ENCODE data around the gene MBNL1.
"Not testable (repeated sequence)": the region's sequence is repeated elsewhere in the genome, so short reads cannot be mapped to it uniquely, and the experiment has no call there.

MBNL1 gene

GRCh38 chr3:152394246-152394645, 125.5 kb downstream of the MBNL1 start:
- Histone ChIP-seq H3K4me1 (ENCODE audit: control insufficient read depth, low read length) (peaks cover 53% of the 10 kb centered on the region), H3K36me3 (ENCODE audit: control insufficient read depth, low read length) (peaks cover 67% of the 10 kb centered on the region), H3K4me2 (ENCODE audit: low read length) (no peak overlapping the region), H3K27ac (ENCODE audit: low read depth, low read length) (peak overlapping the region; percentile 13; the same call in 1 of the 2 replicates), H3K27me3 (ENCODE audit: control insufficient read depth, low read length) (no peaks in the 10 kb centered on the region), H3K9me2 (replicated peaks; ENCODE audit: control insufficient read depth, low read length) (no peaks in the 10 kb centered on the region), H3K4me3 (ENCODE audit: low read length) (no peak overlapping the region), H3K79me2 (ENCODE audit: control insufficient read depth, low read length) (peaks cover 97% of the 10 kb centered on the region), H3K9me3 (ENCODE audit: control insufficient read depth, insufficient read depth, low read length) (no peaks in the 10 kb centered on the region), H4K20me1 (ENCODE audit: control insufficient read depth, insufficient read depth, low read depth, low read length) (peaks cover 13% of the 10 kb centered on the region; the same call in 1 of the 2 replicates), H3F3A (ENCODE audit: control insufficient read depth, insufficient read depth) (peaks cover 3% of the 10 kb centered on the region; the same call in 1 of the 2 replicates)
- TF ChIP-seq EZH2phosphoT487 (IDR thresholded peaks at IDR 0.05; ENCODE audit: borderline replicate concordance, low read length): no peak

DNA sequence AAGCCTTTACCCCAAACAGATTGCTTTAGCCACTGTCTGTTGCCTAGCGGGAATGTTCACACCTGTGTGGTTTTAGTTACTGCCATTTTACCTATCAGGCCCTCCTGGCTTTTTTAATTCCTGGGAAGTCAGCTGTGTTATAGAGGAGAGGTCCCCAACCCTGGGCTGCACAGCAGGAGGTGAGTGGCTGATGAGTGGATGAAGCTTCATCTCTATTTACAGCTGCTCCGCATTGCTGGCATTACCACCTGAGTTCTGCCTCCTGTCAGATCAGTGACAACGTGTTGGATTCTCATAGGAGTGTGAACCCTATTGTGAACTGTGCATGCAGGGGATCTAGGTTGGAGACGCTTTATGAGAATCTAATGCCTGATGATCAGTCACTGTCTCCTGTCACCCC, 127.0 kb downstream of the MBNL1 start:
- no peaks in the 10 kb centered on the region for H3K27me3 ChIP-seq (ENCODE audit: control insufficient read depth, low read length)
- no peaks in the 10 kb centered on the region for H3K9me2 ChIP-seq (replicated peaks; ENCODE audit: control insufficient read depth, low read length)
- H3K79me2 ChIP-seq (ENCODE audit: control insufficient read depth, low read length): peaks cover 98% of the 10 kb centered on the region
- TF ChIP-seq, protein P1, sequence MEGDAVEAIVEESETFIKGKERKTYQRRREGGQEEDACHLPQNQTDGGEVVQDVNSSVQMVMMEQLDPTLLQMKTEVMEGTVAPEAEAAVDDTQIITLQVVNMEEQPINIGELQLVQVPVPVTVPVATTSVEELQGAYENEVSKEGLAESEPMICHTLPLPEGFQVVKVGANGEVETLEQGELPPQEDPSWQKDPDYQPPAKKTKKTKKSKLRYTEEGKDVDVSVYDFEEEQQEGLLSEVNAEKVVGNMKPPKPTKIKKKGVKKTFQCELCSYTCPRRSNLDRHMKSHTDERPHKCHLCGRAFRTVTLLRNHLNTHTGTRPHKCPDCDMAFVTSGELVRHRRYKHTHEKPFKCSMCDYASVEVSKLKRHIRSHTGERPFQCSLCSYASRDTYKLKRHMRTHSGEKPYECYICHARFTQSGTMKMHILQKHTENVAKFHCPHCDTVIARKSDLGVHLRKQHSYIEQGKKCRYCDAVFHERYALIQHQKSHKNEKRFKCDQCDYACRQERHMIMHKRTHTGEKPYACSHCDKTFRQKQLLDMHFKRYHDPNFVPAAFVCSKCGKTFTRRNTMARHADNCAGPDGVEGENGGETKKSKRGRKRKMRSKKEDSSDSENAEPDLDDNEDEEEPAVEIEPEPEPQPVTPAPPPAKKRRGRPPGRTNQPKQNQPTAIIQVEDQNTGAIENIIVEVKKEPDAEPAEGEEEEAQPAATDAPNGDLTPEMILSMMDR (IDR thresholded peaks at IDR 0.05; ENCODE audit: low read depth, low read length, poor library complexity, severe bottlenecking): no peak
- TF ChIP-seq EZH2phosphoT487 (IDR thresholded peaks at IDR 0.05; ENCODE audit: borderline replicate concordance, low read length): no peak
- H4K20me1 ChIP-seq (ENCODE audit: control insufficient read depth, insufficient read depth, low read depth, low read length): peaks cover 13% of the 10 kb centered on the region; the same call in 1 of the 2 replicates
- H3K9me3 ChIP-seq (ENCODE audit: control insufficient read depth, insufficient read depth, low read length): no peaks in the 10 kb centered on the region
- H3K4me3 ChIP-seq (ENCODE audit: low read length): no peak overlapping the region
- H3K36me3 ChIP-seq (ENCODE audit: control insufficient read depth, low read length): peaks cover 72% of the 10 kb centered on the region
- peaks cover 3% of the 10 kb centered on the region; the same call in 1 of the 2 replicates for H3F3A ChIP-seq (ENCODE audit: control insufficient read depth, insufficient read depth)
- no peak overlapping the region for H3K27ac ChIP-seq (ENCODE audit: low read depth, low read length)
- H3K4me1 ChIP-seq (ENCODE audit: control insufficient read depth, low read length): peaks cover 54% of the 10 kb centered on the region
- H3K4me2 ChIP-seq (ENCODE audit: low read length): no peak overlapping the region

DNA sequence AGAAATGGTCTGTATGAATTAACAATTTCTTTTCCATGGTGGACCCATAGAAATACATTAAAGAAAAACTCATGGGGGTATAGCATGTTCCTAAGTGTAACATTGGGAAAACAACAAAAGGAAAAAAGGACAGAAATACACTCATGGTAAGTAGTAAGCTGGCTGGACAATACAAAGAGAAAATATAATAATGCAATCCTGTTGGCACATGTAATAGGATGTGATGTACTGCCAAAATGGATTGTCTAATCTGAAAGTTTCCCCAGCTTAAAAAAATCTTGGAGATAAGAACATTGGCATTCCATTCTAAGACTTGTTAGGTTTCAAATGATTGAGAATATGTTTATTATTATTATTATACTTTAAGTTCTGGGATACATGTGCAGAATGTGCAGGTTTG, 128.1 kb downstream of the MBNL1 start:
- Histone ChIP-seq H3K79me2 (ENCODE audit: control insufficient read depth, low read length) (peaks cover 98% of the 10 kb centered on the region), H3K27ac (ENCODE audit: low read depth, low read length) (no peak overlapping the region), H3K4me3 (ENCODE audit: low read length) (no peak overlapping the region), H3K9me3 (ENCODE audit: control insufficient read depth, insufficient read depth, low read length) (no peaks in the 10 kb centered on the region), H3K27me3 (ENCODE audit: control insufficient read depth, low read length) (no peaks in the 10 kb centered on the region), H3F3A (ENCODE audit: control insufficient read depth, insufficient read depth) (peaks cover 3% of the 10 kb centered on the region; the same call in 1 of the 2 replicates), H3K4me1 (ENCODE audit: control insufficient read depth, low read length) (peaks cover 51% of the 10 kb centered on the region), H4K20me1 (ENCODE audit: control insufficient read depth, insufficient read depth, low read depth, low read length) (peaks cover 13% of the 10 kb centered on the region; the same call in 1 of the 2 replicates), H3K9me2 (replicated peaks; ENCODE audit: control insufficient read depth, low read length) (no peaks in the 10 kb centered on the region), H3K4me2 (ENCODE audit: low read length) (no peak overlapping the region), H3K36me3 (ENCODE audit: control insufficient read depth, low read length) (peaks cover 64% of the 10 kb centered on the region)
- no peak for TF ChIP-seq EZH2phosphoT487 (IDR thresholded peaks at IDR 0.05; ENCODE audit: borderline replicate concordance, low read length)
- TF ChIP-seq, protein P1 (IDR thresholded peaks at IDR 0.05; ENCODE audit: low read depth, low read length, poor library complexity, severe bottlenecking): no peak

DNA sequence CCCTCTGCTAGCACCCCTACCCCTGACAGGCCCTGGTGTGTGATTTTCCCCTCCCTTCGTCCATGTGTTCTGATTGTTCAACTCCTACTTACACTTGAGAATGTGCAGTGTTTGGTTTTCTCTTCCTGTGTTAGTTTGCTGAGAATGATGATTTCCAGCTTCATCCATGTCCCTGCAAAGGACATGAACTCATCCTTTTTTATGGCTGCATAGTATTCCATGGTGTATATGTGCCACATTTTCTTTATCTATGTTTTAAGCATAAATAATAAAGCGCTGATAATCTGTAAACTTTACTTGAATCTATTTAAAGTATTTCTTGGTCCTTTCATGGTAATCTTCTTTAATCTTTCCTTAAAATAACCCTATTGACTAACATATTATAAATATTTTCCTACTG, 128.6 kb downstream of the MBNL1 start:
- H3K79me2 ChIP-seq (ENCODE audit: control insufficient read depth, low read length): peaks cover 98% of the 10 kb centered on the region
- H3K4me1 ChIP-seq (ENCODE audit: control insufficient read depth, low read length): peaks cover 54% of the 10 kb centered on the region
- not testable (repeated sequence) for H3K9me3 ChIP-seq (ENCODE audit: control insufficient read depth, insufficient read depth, low read length); H3K27ac ChIP-seq (ENCODE audit: low read depth, low read length); H3K27me3 ChIP-seq (ENCODE audit: control insufficient read depth, low read length); H3K4me3 ChIP-seq (ENCODE audit: low read length); H3K4me2 ChIP-seq (ENCODE audit: low read length); H3F3A ChIP-seq (ENCODE audit: control insufficient read depth, insufficient read depth); H3K9me2 ChIP-seq (replicated peaks; ENCODE audit: control insufficient read depth, low read length)
- H4K20me1 ChIP-seq (ENCODE audit: control insufficient read depth, insufficient read depth, low read depth, low read length): peaks cover 13% of the 10 kb centered on the region; the same call in 1 of the 2 replicates
- peaks cover 63% of the 10 kb centered on the region for H3K36me3 ChIP-seq (ENCODE audit: control insufficient read depth, low read length)
